CD14-positive monocyte (primary cell): Measurements from ENCODE around the gene MRPS35. TPM values are rescaled to one million over a fixed set of nuclear protein-coding genes. Genes with fewer than 3 reads are reported as not detected.

Experiments used
- DNase-seq, 3 donors: peaks; one replicate each; pipeline ENCODE4 v3.0.0-alpha.2; 2011 to 2022
- H2AFZ ChIP-seq: 2 replicates; pipeline ENCODE4 v1.6.0; 2012; ENCODE audit warnings: mild to moderate bottlenecking, low read depth, low read length, inconsistent platforms; ENCODE audit not compliant: insufficient read depth, poor library complexity, severe bottlenecking
- H3K27ac ChIP-seq, 2 donors: 1 replicate in 1 of 2; 2 replicates in 1 of 2; pipeline ENCODE4 v1.5.1; 2012 to 2013; ENCODE audit warnings: low read length in 2 of 2, control low read depth in 1 of 2, inconsistent platforms in 1 of 2, low read depth in 1 of 2, mild to moderate bottlenecking in 1 of 2
- H3K27me3 ChIP-seq, 2 donors: one replicate each; pipeline versions ENCODE4 v1.6.0 to v1.6.1; 2011 to 2013; ENCODE audit warnings: low read length in 2 of 2; ENCODE audit not compliant: control insufficient read depth in 2 of 2, insufficient read depth in 2 of 2
- H3K36me3 ChIP-seq, 2 donors: replicated peaks in 1 of 2; 1 replicate in 1 of 2; 2 replicates in 1 of 2; pipeline versions ENCODE4 v1.5.1 to v1.6.1; 2012 to 2013; ENCODE audit warnings: low read length in 2 of 2, control low read depth in 1 of 2, inconsistent platforms in 1 of 2, mild to moderate bottlenecking in 1 of 2; ENCODE audit not compliant: insufficient read depth in 2 of 2, control insufficient read depth in 1 of 2
- H3K4me1 ChIP-seq, 2 donors: 1 replicate in 1 of 2; 2 replicates in 1 of 2; pipeline versions ENCODE4 v1.5.1 to v1.6.1; 2012 to 2013; ENCODE audit warnings: low read length in 2 of 2, control low read depth in 1 of 2, inconsistent platforms in 1 of 2, mild to moderate bottlenecking in 1 of 2, moderate library complexity in 1 of 2; ENCODE audit not compliant: insufficient read depth in 2 of 2, control insufficient read depth in 1 of 2
- H3K4me2 ChIP-seq: replicated peaks from 2 replicates; pipeline ENCODE3; 2012; ENCODE audit warnings: low read length, moderate library complexity, mild to moderate bottlenecking; ENCODE audit not compliant: poor library complexity, severe bottlenecking; ENCODE audit errors: extremely low read depth
- H3K4me3 ChIP-seq, 3 experiments: fragments of 200-600 bp in 1 of 3; sonication (generic) in 1 of 3; replicated peaks in 1 of 3; 1 replicate in 2 of 3; 2 replicates in 1 of 3; pipeline ENCODE4 v1.5.1; 2011 to 2013; ENCODE audit warnings: low read length in 3 of 3, mild to moderate bottlenecking in 3 of 3, control low read depth in 2 of 3, low read depth in 2 of 3, inconsistent platforms in 1 of 3, moderate library complexity in 1 of 3
- H3K79me2 ChIP-seq: 2 replicates; pipeline ENCODE4 v1.6.0; 2012; ENCODE audit warnings: mild to moderate bottlenecking, control low read depth, inconsistent platforms, low read length, moderate library complexity; ENCODE audit not compliant: insufficient read depth
- H3K9ac ChIP-seq: 2 replicates; pipeline ENCODE4 v1.6.0; 2017; ENCODE audit warnings: low read length, mild to moderate bottlenecking; ENCODE audit not compliant: insufficient read depth, poor library complexity, severe bottlenecking
- H3K9me3 ChIP-seq, 2 donors: replicated peaks in 1 of 2; 1 replicate in 1 of 2; 2 replicates in 1 of 2; pipeline versions ENCODE4 v1.5.1 to v1.6.1; 2012 to 2013; ENCODE audit warnings: low read length in 2 of 2, control low read depth in 1 of 2; ENCODE audit not compliant: control insufficient read depth in 1 of 2, insufficient read depth in 1 of 2
- H4K20me1 ChIP-seq: 2 replicates; pipeline ENCODE4 v1.6.0; 2012; ENCODE audit warnings: mild to moderate bottlenecking, low read length, control low read depth, moderate library complexity; ENCODE audit not compliant: insufficient read depth
- H3K27ac Mint-ChIP-seq, 7 donors: one replicate each; pipeline ENCODE4 v1.8.0; 2020; ENCODE audit warnings: mild to moderate bottlenecking in 7 of 7, mixed read lengths in 7 of 7, moderate library complexity in 6 of 7, inconsistent platforms in 2 of 7
- H3K27me3 Mint-ChIP-seq, 3 donors: one replicate each; pipeline ENCODE4 v1.8.0; 2021 to 2022; ENCODE audit warnings: low read depth in 3 of 3, mild to moderate bottlenecking in 3 of 3, mixed read lengths in 3 of 3, moderate library complexity in 3 of 3, inconsistent platforms in 1 of 3
- H3K36me3 Mint-ChIP-seq, 2 donors: one replicate each; pipeline ENCODE4 v1.8.0; 2020; ENCODE audit warnings: mixed read lengths in 2 of 2, inconsistent platforms in 1 of 2, mild to moderate bottlenecking in 1 of 2
- H3K4me1 Mint-ChIP-seq: one replicate; pipeline ENCODE4 v1.8.0; 2020; ENCODE audit warnings: mild to moderate bottlenecking, mixed read lengths
- H3K4me3 Mint-ChIP-seq, 2 donors: one replicate each; pipeline ENCODE4 v1.8.0; 2020; ENCODE audit warnings: mild to moderate bottlenecking in 2 of 2, mixed read lengths in 2 of 2, moderate library complexity in 1 of 2
- H3K9me3 Mint-ChIP-seq, 7 donors: one replicate each; pipeline ENCODE4 v1.8.0; 2020 to 2022; ENCODE audit warnings: mixed read lengths in 7 of 7, mild to moderate bottlenecking in 6 of 7, moderate library complexity in 6 of 7, inconsistent platforms in 2 of 7
- WGBS: methylation state at CpG from one replicate; pipeline ENCODE4 v1.1.5; 2013; ENCODE audit warnings: missing lambda C conversion rate; ENCODE audit not compliant: insufficient coverage; 5-methylcytosine and 5-hydroxymethylcytosine counted together
- intact Hi-C, 2 donors: fragments of 100-400 bp; cut with micrococcal nuclease; formaldehyde crosslinking; loops; one replicate each; pipeline versions ENCODE4 v1.15.0 to v1.15.1; 2023
- polyA plus RNA-seq, 3 donors: library from polyadenylated mRNA; depleted of rRNA in 1 of 3; unstranded in 2 of 3; stranded (reverse) in 1 of 3; fragments of 300-500 nt in 2 of 3; fragments of >200 nt in 1 of 3; fragmentation: Illumina TruSeq in 2 of 3; gene quantifications; 1 replicate in 2 of 3; 2 replicates in 1 of 3; pipeline ENCODE4 v1.2.3, GENCODE V29; 2012 to 2021
- TF ChIP-seq, protein P1 (sequence below): fragments of 200-600 bp; IDR thresholded peaks from one replicate; pipeline ENCODE4 v1.8.0; 2022; ENCODE audit warnings: antibody characterized with exemption, mild to moderate bottlenecking

The MRPS35 gene
- polyA plus RNA-seq, 3 donors: 16.6 to 51.8 (median 46.1) TPM

DNA sequence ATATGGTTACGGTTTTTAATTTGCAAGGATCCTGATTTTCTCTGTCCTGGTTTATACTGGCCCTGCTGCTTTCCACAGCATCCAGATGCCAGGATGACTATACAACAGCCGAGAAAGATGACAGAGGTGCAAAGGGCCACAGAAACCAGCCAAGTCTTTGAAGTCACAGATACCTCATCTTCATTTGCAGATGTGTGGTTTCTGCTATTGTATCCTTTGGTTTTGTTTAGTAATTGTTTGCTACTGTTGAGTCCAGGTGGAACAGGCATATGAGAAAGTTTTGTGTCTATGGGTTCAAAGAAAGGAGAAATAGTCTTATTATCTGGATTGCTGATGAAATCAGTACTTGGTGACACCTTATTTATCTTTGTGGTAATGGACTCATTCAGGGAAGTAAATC lies 52.1 kb downstream of the MRPS35 start:
- TF ChIP-seq, protein P1, sequence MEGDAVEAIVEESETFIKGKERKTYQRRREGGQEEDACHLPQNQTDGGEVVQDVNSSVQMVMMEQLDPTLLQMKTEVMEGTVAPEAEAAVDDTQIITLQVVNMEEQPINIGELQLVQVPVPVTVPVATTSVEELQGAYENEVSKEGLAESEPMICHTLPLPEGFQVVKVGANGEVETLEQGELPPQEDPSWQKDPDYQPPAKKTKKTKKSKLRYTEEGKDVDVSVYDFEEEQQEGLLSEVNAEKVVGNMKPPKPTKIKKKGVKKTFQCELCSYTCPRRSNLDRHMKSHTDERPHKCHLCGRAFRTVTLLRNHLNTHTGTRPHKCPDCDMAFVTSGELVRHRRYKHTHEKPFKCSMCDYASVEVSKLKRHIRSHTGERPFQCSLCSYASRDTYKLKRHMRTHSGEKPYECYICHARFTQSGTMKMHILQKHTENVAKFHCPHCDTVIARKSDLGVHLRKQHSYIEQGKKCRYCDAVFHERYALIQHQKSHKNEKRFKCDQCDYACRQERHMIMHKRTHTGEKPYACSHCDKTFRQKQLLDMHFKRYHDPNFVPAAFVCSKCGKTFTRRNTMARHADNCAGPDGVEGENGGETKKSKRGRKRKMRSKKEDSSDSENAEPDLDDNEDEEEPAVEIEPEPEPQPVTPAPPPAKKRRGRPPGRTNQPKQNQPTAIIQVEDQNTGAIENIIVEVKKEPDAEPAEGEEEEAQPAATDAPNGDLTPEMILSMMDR: no peak
- 100% methylated on average over 2 of the region's 2 CpGs for WGBS

DNA sequence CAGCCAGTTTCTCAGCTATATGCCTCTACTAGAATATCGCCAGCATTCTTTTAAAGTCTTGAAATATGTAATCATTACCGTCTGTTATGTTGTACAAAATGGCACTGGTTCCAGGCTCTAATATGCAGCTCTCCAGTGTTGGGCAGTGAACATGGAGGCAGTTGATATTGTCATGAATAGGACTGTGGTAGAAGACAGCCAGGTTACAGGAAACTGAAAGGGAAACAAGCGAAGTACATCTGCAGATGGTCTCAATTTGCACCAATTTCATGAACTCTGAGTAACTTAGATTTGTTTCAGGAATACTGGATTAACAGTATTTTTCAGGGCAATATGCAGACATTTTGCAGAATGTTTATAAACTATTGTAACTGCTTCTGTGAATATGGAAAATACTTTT lies 56.0 kb downstream of the MRPS35 start:
- Histone ChIP-seq H3K4me1 (no peaks in the 10 kb centered on the region), H3K36me3 (no peaks in the 10 kb centered on the region), H3K4me3 (no peak overlapping the region), H3K79me2 (no peaks in the 10 kb centered on the region), H3K9ac (no peak overlapping the region), H3K27ac (no peak overlapping the region), H3K9me3 (no peaks in the 10 kb centered on the region), H3K27me3 (no peaks in the 10 kb centered on the region), H2AFZ (no peak overlapping the region), H3K4me2 (no peak overlapping the region), H4K20me1 (no peaks in the 10 kb centered on the region)
- Mint-ChIP-seq H3K9me3 (peaks cover 0 to 3% (median 0%) of the 10 kb centered on the region in 7 donors), H3K27me3 (peaks cover 0 to 2% (median 0%) of the 10 kb centered on the region in 3 donors), H3K4me1 (peaks cover 4% of the 10 kb centered on the region), H3K4me3 (no peak overlapping the region), H3K27ac (no peak overlapping the region), H3K36me3 (no peaks in the 10 kb centered on the region)
- intact Hi-C loops: no loop called here
- TF ChIP-seq, protein P1: no peak
- no peak for DNase-seq
- WGBS: 96% methylated on average over 3 of the region's 3 CpGs

More for the DNA sequence above, 52.1 kb downstream of the MRPS35 start:
- no peaks in the 10 kb centered on the region for H4K20me1 ChIP-seq
- H3K4me1 Mint-ChIP-seq: peaks cover 5% of the 10 kb centered on the region
- H3K36me3 Mint-ChIP-seq: no peaks in the 10 kb centered on the region
- no peak overlapping the region for H3K4me3 ChIP-seq
- DNase-seq: no peak
- H3K9me3 Mint-ChIP-seq: peaks cover 0 to 3% (median 0%) of the 10 kb centered on the region in 7 donors
- no peaks in the 10 kb centered on the region for H3K27me3 Mint-ChIP-seq
- no peaks in the 10 kb centered on the region for H3K9me3 ChIP-seq
- no peak overlapping the region for H3K4me3 Mint-ChIP-seq
- H3K4me2 ChIP-seq: no peak overlapping the region
- H3K4me1 ChIP-seq: no peaks in the 10 kb centered on the region
- intact Hi-C loops: no loop called here
- H2AFZ ChIP-seq: no peak overlapping the region
- no peaks in the 10 kb centered on the region for H3K79me2 ChIP-seq
- no peak overlapping the region for H3K9ac ChIP-seq
- no peak overlapping the region for H3K27ac Mint-ChIP-seq
- H3K27ac ChIP-seq: no peak overlapping the region
- H3K36me3 ChIP-seq: no peaks in the 10 kb centered on the region
- no peaks in the 10 kb centered on the region for H3K27me3 ChIP-seq
